Smooth muscle cell (in vitro differentiated cells): ENCODE data around the gene TIMM23. TPM values are rescaled to one million over a fixed set of nuclear protein-coding genes. Genes with fewer than 3 reads are reported as not detected.
"Not testable (repeated sequence)": the region's sequence is repeated elsewhere in the genome, so short reads cannot be mapped to it uniquely, and the experiment has no call there.

Source experiments
- DNase-seq: peaks from one replicate; lab custom pipeline; 2025; ENCODE audit not compliant: unreplicated experiment; lab: John Stamatoyannopoulos, UW
- H2AFZ ChIP-seq: fragments of 200-600 bp; sonication (generic); 2 replicates; pipeline ENCODE4 v1.6.0; 2016; ENCODE audit warnings: antibody characterized with exemption, low read depth, mild to moderate bottlenecking
- H3F3A ChIP-seq: fragments of 200-600 bp; sonication (generic); 2 replicates; pipeline ENCODE4 v1.6.0; 2017; ENCODE audit warnings: antibody characterized with exemption, low read depth
- H3K27ac ChIP-seq: fragments of 200-600 bp; sonication (generic); 2 replicates; pipeline ENCODE4 v1.5.1; 2016; ENCODE audit warnings: low read depth, mild to moderate bottlenecking
- H3K27me3 ChIP-seq: fragments of 200-600 bp; sonication (generic); 2 replicates; pipeline ENCODE4 v1.6.1; 2016; ENCODE audit warnings: low read depth, mild to moderate bottlenecking
- H3K36me3 ChIP-seq: fragments of 200-600 bp; sonication (generic); 2 replicates; pipeline ENCODE4 v1.5.1; 2016; ENCODE audit warnings: low read depth
- H3K4me1 ChIP-seq: fragments of 200-600 bp; sonication (generic); 2 replicates; pipeline ENCODE4 v1.5.1; 2016; ENCODE audit warnings: low read depth
- H3K4me2 ChIP-seq: fragments of 200-600 bp; sonication (generic); 2 replicates; pipeline ENCODE4 v1.6.0; 2016; ENCODE audit warnings: mild to moderate bottlenecking
- H3K4me3 ChIP-seq: fragments of 200-600 bp; sonication (generic); 2 replicates; pipeline ENCODE4 v1.5.1; 2016; ENCODE audit warnings: mild to moderate bottlenecking
- H3K79me2 ChIP-seq: fragments of 200-600 bp; sonication (generic); 2 replicates; pipeline ENCODE4 v1.6.0; 2016; ENCODE audit warnings: low read depth, mild to moderate bottlenecking
- H3K9ac ChIP-seq: fragments of 200-600 bp; sonication (generic); 2 replicates; pipeline ENCODE4 v1.6.0; 2016; ENCODE audit warnings: low read depth
- H3K9me3 ChIP-seq: fragments of 200-600 bp; sonication (generic); replicated peaks from 2 replicates; pipeline ENCODE4 v1.5.1; 2016; ENCODE audit warnings: low read depth
- H4K20me1 ChIP-seq: fragments of 200-600 bp; sonication (generic); 2 replicates; pipeline ENCODE4 v1.6.0; 2016; ENCODE audit warnings: low read depth
- WGBS: methylation state at CpG from one replicate; pipeline ENCODE4 v1.1.7; 2016; ENCODE audit warnings: low lambda C conversion rate; 5-methylcytosine and 5-hydroxymethylcytosine counted together
- polyA plus RNA-seq: library from polyadenylated mRNA; unstranded; fragments of >200 nt; fragmentation: Nextera tagmentation; extraction: Ambion mirVana; gene quantifications from 2 replicates; pipeline ENCODE4 v1.2.1, GENCODE V29; 2016
- total RNA-seq: library from RNA; depleted of rRNA; stranded (reverse); fragments of >200 nt; gene quantifications from 2 replicates; pipeline ENCODE4 v1.2.3, GENCODE V29; 2014
- TF ChIP-seq, protein P1 (sequence below): fragments of 200-600 bp; sonication (generic); IDR thresholded peaks from 2 replicates; pipeline ENCODE4 v1.5.1; 2017; ENCODE audit warnings: borderline replicate concordance, mild to moderate bottlenecking, antibody characterized with exemption; ENCODE audit not compliant: insufficient read depth, poor library complexity, severe bottlenecking

TIMM23 gene
- total and polyA plus RNA-seq, 2 experiments from 2014 or later = 89.4 to 105 TPM

- H4K20me1 ChIP-seq = peaks cover 24% of the 10 kb centered on the region
- not testable (repeated sequence) for H3K27me3 ChIP-seq, H3K36me3 ChIP-seq, H3K27ac ChIP-seq, H3K9ac ChIP-seq, H3K4me2 ChIP-seq, H3F3A ChIP-seq, DNase-seq, H2AFZ ChIP-seq, H3K4me1 ChIP-seq, H3K4me3 ChIP-seq, H3K9me3 ChIP-seq
- WGBS = 88% methylated on average over 1 of the region's 2 CpGs
- H3K79me2 ChIP-seq = peaks cover 42% of the 10 kb centered on the region
Measured at GRCh38 chr10:45978554-45978953, 6.3 kb downstream of the TIMM23 start.

- H3K9ac ChIP-seq, H2AFZ ChIP-seq, H3K27ac ChIP-seq, H3K4me2 ChIP-seq, H3K4me1 ChIP-seq, H3K27me3 ChIP-seq, H3K9me3 ChIP-seq, H3K4me3 ChIP-seq, H3K36me3 ChIP-seq, DNase-seq, H3F3A ChIP-seq: not testable (repeated sequence)
- Histone ChIP-seq H3K79me2 (peaks cover 29% of the 10 kb centered on the region), H4K20me1 (peaks cover 24% of the 10 kb centered on the region)
- WGBS = 71% methylated on average over 1 of the region's 1 CpG
Measured at GRCh38 chr10:45981367-45981766, 9.1 kb downstream of the TIMM23 start.

- not testable (repeated sequence) for H3K36me3 ChIP-seq, H2AFZ ChIP-seq, H3K27me3 ChIP-seq, DNase-seq, H3K4me2 ChIP-seq, H3K27ac ChIP-seq, H3K4me1 ChIP-seq, H3K9me3 ChIP-seq, H3K4me3 ChIP-seq, H3F3A ChIP-seq, H3K9ac ChIP-seq
- H3K79me2 ChIP-seq = peaks cover 18% of the 10 kb centered on the region
- WGBS = 74% methylated on average over 6 of the region's 6 CpGs
- peaks cover 21% of the 10 kb centered on the region for H4K20me1 ChIP-seq
- TF ChIP-seq, protein P1, sequence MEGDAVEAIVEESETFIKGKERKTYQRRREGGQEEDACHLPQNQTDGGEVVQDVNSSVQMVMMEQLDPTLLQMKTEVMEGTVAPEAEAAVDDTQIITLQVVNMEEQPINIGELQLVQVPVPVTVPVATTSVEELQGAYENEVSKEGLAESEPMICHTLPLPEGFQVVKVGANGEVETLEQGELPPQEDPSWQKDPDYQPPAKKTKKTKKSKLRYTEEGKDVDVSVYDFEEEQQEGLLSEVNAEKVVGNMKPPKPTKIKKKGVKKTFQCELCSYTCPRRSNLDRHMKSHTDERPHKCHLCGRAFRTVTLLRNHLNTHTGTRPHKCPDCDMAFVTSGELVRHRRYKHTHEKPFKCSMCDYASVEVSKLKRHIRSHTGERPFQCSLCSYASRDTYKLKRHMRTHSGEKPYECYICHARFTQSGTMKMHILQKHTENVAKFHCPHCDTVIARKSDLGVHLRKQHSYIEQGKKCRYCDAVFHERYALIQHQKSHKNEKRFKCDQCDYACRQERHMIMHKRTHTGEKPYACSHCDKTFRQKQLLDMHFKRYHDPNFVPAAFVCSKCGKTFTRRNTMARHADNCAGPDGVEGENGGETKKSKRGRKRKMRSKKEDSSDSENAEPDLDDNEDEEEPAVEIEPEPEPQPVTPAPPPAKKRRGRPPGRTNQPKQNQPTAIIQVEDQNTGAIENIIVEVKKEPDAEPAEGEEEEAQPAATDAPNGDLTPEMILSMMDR = peak; percentile 45
Measured at GRCh38 chr10:45983538-45984186, 11.4 kb downstream of the TIMM23 start.

DNA sequence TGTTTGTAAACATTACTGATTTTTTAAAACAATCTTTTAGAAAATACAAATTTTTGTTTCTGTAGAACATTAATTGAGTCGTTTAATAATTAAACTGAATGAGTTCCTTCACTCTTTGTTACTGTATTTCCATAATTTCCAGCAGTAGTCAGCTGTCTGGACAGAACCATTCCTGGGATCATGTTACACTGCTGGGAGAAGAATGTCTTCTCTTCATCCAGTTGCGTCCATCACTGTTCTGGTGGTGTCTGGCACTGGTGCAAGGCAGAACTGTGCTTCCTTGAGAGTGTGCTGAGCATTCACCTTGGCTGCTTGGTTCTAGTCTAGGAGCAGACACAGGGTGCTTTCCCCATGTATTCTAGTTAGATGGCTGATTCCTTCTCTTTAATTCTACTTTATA lies 12.2 kb downstream of the TIMM23 start:
- H3K27ac ChIP-seq, H3K27me3 ChIP-seq, H3K4me3 ChIP-seq, H3F3A ChIP-seq, H3K4me1 ChIP-seq, H3K9me3 ChIP-seq, H2AFZ ChIP-seq, DNase-seq, H3K4me2 ChIP-seq, H3K9ac ChIP-seq, H3K36me3 ChIP-seq: not testable (repeated sequence)
- H4K20me1 ChIP-seq = peaks cover 19% of the 10 kb centered on the region
- H3K79me2 ChIP-seq = peaks cover 13% of the 10 kb centered on the region
- WGBS = 92% methylated on average over 2 of the region's 2 CpGs

- 92% methylated on average over 3 of the region's 3 CpGs for WGBS
- not testable (repeated sequence) for H3K27ac ChIP-seq, H2AFZ ChIP-seq
Measured at GRCh38 chr10:45985590-45985989, 13.3 kb downstream of the TIMM23 start.

More at GRCh38 chr10:45985590-45985989, 13.3 kb downstream of the TIMM23 start:
- DNase-seq, H3K9me3 ChIP-seq, H3K4me3 ChIP-seq, H3K36me3 ChIP-seq, H3K4me1 ChIP-seq, H3K27me3 ChIP-seq, H3K9ac ChIP-seq, H3K79me2 ChIP-seq, H3K4me2 ChIP-seq, H3F3A ChIP-seq: not testable (repeated sequence)
- H4K20me1 ChIP-seq = peaks cover 19% of the 10 kb centered on the region
